Stomach (tissue), 9 donors: ENCODE data around the gene TOR3A. TPM values are rescaled to one million over a fixed set of nuclear protein-coding genes. Genes with fewer than 3 reads are reported as not detected.

Experiments
- DNase-seq, 2 donors: peaks; one replicate each; pipeline versions ENCODE4 v3.0.0 to v3.0.0-alpha.2; 2013 to 2019
- H3K27ac ChIP-seq, 5 donors: fragments of 200-600 bp in 4 of 5; sonication (generic) in 4 of 5; one replicate each; pipeline ENCODE4 v1.5.1; 2013 to 2019; ENCODE audit warnings: mild to moderate bottlenecking in 1 of 5, moderate library complexity in 1 of 5
- H3K27me3 ChIP-seq, 3 donors: fragments of 200-600 bp; sonication (generic); one replicate each; pipeline ENCODE4 v1.5.1; 2017 to 2019; ENCODE audit warnings: mixed run types in 1 of 3
- H3K36me3 ChIP-seq, 4 donors: fragments of 200-600 bp; sonication (generic); 1 replicate in 3 of 4; 2 replicates in 1 of 4; pipeline ENCODE4 v1.5.1; 2016 to 2019
- H3K4me1 ChIP-seq, 4 donors: fragments of 200-600 bp; sonication (generic); one replicate each; pipeline ENCODE4 v1.5.1; 2016 to 2019
- H3K4me3 ChIP-seq, 4 donors: fragments of 200-600 bp; sonication (generic) in 3 of 4; one replicate each; pipeline ENCODE4 v1.5.1; 2016 to 2019; ENCODE audit warnings: mild to moderate bottlenecking in 1 of 4
- H3K9me3 ChIP-seq, 4 donors: fragments of 200-600 bp; sonication (generic); one replicate each; pipeline ENCODE4 v1.5.1; 2016 to 2019
- EP300 ChIP-seq: sonication (generic); formaldehyde crosslinking; IDR thresholded peaks from one replicate; pipeline ENCODE4 v1.6.1; 2017; ENCODE audit warnings: antibody characterized with exemption
- POLR2A ChIP-seq, 4 donors: fragments of 450-650 bp; IDR thresholded peaks; one replicate each; pipeline ENCODE4 v1.6.1; 2016; ENCODE audit warnings: antibody characterized with exemption in 4 of 4, control low read depth in 2 of 4, mild to moderate bottlenecking in 1 of 4, moderate library complexity in 1 of 4
- POLR2AphosphoS5 ChIP-seq, 3 donors: sonication (generic); formaldehyde crosslinking; IDR thresholded peaks; one replicate each; pipeline ENCODE4 v1.6.1; 2016; ENCODE audit warnings: antibody characterized with exemption in 3 of 3
- WGBS, 5 donors: extraction: QIAGEN DNeasy Blood & Tissue Kit in 3 of 5; methylation state at CpG; one replicate each; pipeline versions ENCODE4 v1.1.5 to v1.1.7; 2013 to 2018; 5-methylcytosine and 5-hydroxymethylcytosine counted together
- intact Hi-C: fragments of 100-400 bp; cut with DNase I; formaldehyde crosslinking; loops from one replicate; pipeline ENCODE4 v1.15.1; 2023; ENCODE audit warnings: low total_unique reads
- polyA plus RNA-seq, 3 donors: library from polyadenylated mRNA; stranded (reverse); fragments of 200-250 nt; gene quantifications; one replicate each; pipeline ENCODE4 v1.2.3, GENCODE V29; 2013
- total RNA-seq, 5 donors: library from RNA; depleted of rRNA; stranded (reverse); fragments of >200 nt; gene quantifications; one replicate each; pipeline versions ENCODE4 v1.1.0 to v1.2.3, GENCODE V29; 2014 to 2016
- TF ChIP-seq, protein P1 (sequence below), 7 experiments: fragments of 450-650 bp in 4 of 7; fragments of 200-600 bp in 3 of 7; sonication (generic) in 3 of 7; IDR thresholded peaks; one replicate each; pipeline ENCODE4 v1.5.1; 2016 to 2019; ENCODE audit warnings: antibody characterized with exemption in 7 of 7, control low read depth in 2 of 7, mild to moderate bottlenecking in 1 of 7
- donor health status: healthy with polysubstance abuse.
- donor health status: Bipolar disorder and iron deficiency.
- donor health status: healthy.

The TOR3A gene
- total and polyA plus RNA-seq, 8 donors = 5.3 to 285 (median 15.6) TPM

DNA sequence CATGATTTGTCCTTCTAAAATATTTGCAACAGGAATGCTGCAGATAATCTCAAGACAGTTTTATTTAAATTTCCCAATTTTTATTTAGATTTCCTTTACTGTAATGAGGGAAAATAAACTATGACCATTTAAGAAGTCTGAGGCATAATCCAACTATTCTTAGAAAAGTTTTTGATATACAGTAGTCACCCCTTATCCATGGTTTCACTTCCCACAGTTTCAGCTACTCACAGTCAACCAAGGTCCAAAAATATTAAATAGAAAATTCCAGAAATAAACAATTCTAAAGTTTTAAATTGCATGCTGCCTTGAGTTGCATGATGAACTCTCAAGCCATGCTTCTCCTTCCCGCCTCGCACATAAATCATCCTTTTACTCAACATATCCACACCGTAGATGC is 33.3 kb downstream of the TOR3A start:
- peaks cover 20 to 98% (median 93%) of the 10 kb centered on the region in 4 donors for H3K36me3 ChIP-seq
- no peak overlapping the region for H3K4me3 ChIP-seq
- intact Hi-C loops = no loop called here
- TF ChIP-seq POLR2A (IDR thresholded peaks at IDR 0.05) = no peak
- TF ChIP-seq, protein P1, sequence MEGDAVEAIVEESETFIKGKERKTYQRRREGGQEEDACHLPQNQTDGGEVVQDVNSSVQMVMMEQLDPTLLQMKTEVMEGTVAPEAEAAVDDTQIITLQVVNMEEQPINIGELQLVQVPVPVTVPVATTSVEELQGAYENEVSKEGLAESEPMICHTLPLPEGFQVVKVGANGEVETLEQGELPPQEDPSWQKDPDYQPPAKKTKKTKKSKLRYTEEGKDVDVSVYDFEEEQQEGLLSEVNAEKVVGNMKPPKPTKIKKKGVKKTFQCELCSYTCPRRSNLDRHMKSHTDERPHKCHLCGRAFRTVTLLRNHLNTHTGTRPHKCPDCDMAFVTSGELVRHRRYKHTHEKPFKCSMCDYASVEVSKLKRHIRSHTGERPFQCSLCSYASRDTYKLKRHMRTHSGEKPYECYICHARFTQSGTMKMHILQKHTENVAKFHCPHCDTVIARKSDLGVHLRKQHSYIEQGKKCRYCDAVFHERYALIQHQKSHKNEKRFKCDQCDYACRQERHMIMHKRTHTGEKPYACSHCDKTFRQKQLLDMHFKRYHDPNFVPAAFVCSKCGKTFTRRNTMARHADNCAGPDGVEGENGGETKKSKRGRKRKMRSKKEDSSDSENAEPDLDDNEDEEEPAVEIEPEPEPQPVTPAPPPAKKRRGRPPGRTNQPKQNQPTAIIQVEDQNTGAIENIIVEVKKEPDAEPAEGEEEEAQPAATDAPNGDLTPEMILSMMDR (IDR thresholded peaks at IDR 0.05) = no peak
- no peak for TF ChIP-seq EP300
- no peak for TF ChIP-seq POLR2AphosphoS5 (IDR thresholded peaks at IDR 0.05)
- no peaks in the 10 kb centered on the region for H3K9me3 ChIP-seq
- WGBS, 5 donors = 84 to 96% (median 94%) methylated on average over 3 of the region's 3 CpGs
- peaks cover 0 to 4% (median 0%) of the 10 kb centered on the region in 4 donors for H3K4me1 ChIP-seq
- H3K27me3 ChIP-seq = no peaks in the 10 kb centered on the region
- DNase-seq = no peak
- no peak overlapping the region for H3K27ac ChIP-seq

DNA sequence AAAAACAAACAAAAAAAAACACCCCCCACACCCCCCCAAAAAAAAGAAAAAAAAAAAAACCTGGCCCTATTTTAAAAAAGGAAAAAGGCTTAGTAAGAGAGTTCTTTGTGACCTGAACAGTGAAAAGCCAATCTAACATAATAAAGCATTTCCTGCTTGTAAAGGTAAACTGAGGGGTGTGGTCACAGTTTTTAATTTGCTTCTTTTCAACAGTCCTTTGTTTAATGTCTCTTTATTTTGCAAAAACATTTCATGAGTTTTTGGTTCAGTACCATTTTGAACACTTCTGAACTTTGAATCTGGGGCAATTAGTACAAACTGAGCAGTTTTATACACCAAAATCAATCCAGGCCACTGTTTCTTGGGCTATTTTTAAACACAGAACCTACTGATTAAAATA is 37.6 kb downstream of the TOR3A start:
- peaks cover 5 to 82% (median 73%) of the 10 kb centered on the region in 4 donors for H3K36me3 ChIP-seq
- TF ChIP-seq POLR2AphosphoS5 (IDR thresholded peaks at IDR 0.05) (no peak), POLR2A (IDR thresholded peaks at IDR 0.05) (no peak), EP300 (no peak)
- TF ChIP-seq, protein P1 (IDR thresholded peaks at IDR 0.05) = no peak
- intact Hi-C loops = no loop called here
- H3K9me3 ChIP-seq = no peaks in the 10 kb centered on the region
- no peak for DNase-seq
- H3K4me3 ChIP-seq = no peak overlapping the region
- no peak overlapping the region for H3K27ac ChIP-seq
- H3K4me1 ChIP-seq = peaks cover 0 to 4% (median 0%) of the 10 kb centered on the region in 4 donors
- no peaks in the 10 kb centered on the region for H3K27me3 ChIP-seq

DNA sequence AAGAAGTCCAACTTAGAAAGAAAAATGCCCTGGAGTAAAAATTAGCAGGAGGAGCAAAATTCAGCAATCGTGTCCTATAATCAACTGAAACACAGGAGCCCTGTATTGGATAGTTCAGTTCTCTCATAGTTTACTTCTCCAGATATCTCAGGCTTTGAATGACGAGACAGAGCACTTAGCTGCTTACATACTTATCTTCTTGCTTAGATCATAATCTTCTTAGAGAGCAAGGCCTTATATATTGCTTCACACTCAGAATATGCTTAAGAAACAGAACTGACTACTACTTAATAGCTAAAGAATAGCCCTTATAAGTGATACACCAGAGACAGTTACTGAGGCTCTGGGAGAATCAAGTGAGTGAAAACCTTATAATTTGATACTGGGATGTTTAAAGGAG is 38.9 kb downstream of the TOR3A start:
- no peaks in the 10 kb centered on the region for H3K27me3 ChIP-seq
- no peak overlapping the region for H3K27ac ChIP-seq
- TF ChIP-seq EP300 = no peak
- no peak for TF ChIP-seq POLR2AphosphoS5 (IDR thresholded peaks at IDR 0.05)
- TF ChIP-seq, protein P1 (IDR thresholded peaks at IDR 0.05) = no peak
- no peak for TF ChIP-seq POLR2A (IDR thresholded peaks at IDR 0.05)
- no peak overlapping the region for H3K4me3 ChIP-seq
- no peak for DNase-seq
- H3K9me3 ChIP-seq = no peaks in the 10 kb centered on the region
- peaks cover 5 to 78% (median 65%) of the 10 kb centered on the region in 4 donors for H3K36me3 ChIP-seq
- 75 to 85% (median 78%) methylated on average over 2 of the region's 2 CpGs for WGBS, 5 donors
- intact Hi-C loops = no loop called here
- peaks cover 0 to 4% (median 2%) of the 10 kb centered on the region in 4 donors for H3K4me1 ChIP-seq

DNA sequence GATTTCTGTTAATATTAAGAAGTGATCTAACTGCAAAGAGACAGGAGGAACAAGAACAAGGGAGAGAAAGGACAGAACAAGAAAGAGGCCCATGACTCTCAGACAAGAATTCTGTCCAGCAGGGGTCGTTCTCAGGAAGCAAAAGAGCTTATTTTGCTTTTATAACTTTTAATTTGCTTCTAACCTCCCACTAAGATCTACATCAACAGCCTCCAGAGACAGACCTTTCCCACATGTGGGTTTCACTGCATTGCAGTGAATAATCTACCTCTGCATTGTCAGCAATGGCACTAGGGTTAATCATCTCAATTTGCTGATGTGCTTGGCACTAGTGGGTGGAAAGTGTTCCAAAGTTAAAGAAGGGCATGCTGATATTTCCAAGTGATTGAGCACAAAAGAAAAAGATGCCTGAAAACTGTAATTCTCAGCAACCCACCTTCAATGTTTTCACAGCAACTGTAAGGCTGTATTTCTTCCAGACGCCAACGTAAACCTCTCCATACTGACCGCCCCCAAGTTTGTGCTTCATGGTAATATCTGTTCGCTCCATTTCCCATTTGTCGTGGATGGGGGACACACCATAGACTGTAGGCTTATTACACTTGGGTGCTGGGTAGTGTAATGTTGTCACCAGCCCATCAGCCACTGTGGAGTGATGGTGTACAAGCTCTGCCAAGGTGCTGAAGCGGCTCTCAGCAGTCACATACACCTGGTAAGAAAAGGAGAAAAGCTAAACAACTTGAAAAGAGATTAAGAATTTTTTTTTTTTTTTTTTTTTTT is 39.5 kb downstream of the TOR3A start:
- Histone ChIP-seq H3K27me3 (no peaks in the 10 kb centered on the region), H3K36me3 (peaks cover 5 to 71% (median 60%) of the 10 kb centered on the region in 4 donors), H3K27ac (no peak overlapping the region), H3K9me3 (no peaks in the 10 kb centered on the region), H3K4me3 (no peak overlapping the region), H3K4me1 (peaks cover 0 to 7% (median 2%) of the 10 kb centered on the region in 4 donors)
- intact Hi-C loops = no loop called here
- WGBS, 5 donors = 81 to 86% (median 86%) methylated on average over 7 of the region's 7 CpGs
- DNase-seq = peak in 1 of 2 donors; percentile 70
- no peak for TF ChIP-seq POLR2A (IDR thresholded peaks at IDR 0.05)
- TF ChIP-seq, protein P1 (IDR thresholded peaks at IDR 0.05) = peak in 4 of 7 experiments; percentile 40 to 62 (median 54)
